ENCODE results near the gene PHKA2. TPM values are rescaled to one million over a fixed set of nuclear protein-coding genes. Genes with fewer than 3 reads are reported as not detected.

PHKA2 gene
- total RNA-seq, 1 donor from 2014 or later, result 72.2 TPM

DNA sequence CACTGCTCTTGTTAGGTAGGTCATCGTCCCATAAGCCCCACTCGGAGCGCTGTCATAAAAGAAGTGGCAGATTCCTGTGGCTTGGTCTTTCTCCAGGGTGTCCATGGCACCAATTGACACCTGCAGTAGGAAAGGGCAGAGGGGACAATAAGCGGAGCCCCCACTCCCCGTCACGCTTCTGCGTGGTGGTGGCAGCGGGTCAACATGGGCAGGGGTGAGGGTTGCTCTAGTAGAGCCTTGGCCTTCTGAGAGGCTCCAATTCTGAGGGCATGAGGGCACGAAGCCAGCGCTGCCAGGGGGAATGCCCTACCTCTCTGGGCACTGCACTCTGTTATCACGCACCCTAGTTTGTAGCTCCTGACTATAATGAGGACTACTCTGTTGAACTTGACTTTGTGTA, 90.4 kb downstream of the PHKA2 start:
- Mint-ChIP-seq H3K9me3 (no peaks in the 10 kb centered on the region), H3K36me3 (peaks cover 7% of the 10 kb centered on the region), H3K4me1 (no peaks in the 10 kb centered on the region), H3K27ac (no peak overlapping the region), H3K4me3 (no peak overlapping the region), H3K27me3 (ENCODE audit: low read depth) (no peaks in the 10 kb centered on the region)
- DNase-seq (ENCODE audit: low spot score in 2 of 2, unreplicated experiment in 2 of 2), result no peak
- TF ChIP-seq, protein P1, sequence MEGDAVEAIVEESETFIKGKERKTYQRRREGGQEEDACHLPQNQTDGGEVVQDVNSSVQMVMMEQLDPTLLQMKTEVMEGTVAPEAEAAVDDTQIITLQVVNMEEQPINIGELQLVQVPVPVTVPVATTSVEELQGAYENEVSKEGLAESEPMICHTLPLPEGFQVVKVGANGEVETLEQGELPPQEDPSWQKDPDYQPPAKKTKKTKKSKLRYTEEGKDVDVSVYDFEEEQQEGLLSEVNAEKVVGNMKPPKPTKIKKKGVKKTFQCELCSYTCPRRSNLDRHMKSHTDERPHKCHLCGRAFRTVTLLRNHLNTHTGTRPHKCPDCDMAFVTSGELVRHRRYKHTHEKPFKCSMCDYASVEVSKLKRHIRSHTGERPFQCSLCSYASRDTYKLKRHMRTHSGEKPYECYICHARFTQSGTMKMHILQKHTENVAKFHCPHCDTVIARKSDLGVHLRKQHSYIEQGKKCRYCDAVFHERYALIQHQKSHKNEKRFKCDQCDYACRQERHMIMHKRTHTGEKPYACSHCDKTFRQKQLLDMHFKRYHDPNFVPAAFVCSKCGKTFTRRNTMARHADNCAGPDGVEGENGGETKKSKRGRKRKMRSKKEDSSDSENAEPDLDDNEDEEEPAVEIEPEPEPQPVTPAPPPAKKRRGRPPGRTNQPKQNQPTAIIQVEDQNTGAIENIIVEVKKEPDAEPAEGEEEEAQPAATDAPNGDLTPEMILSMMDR (IDR thresholded peaks at IDR 0.05; ENCODE audit: unreplicated experiment), result no peak

DNA sequence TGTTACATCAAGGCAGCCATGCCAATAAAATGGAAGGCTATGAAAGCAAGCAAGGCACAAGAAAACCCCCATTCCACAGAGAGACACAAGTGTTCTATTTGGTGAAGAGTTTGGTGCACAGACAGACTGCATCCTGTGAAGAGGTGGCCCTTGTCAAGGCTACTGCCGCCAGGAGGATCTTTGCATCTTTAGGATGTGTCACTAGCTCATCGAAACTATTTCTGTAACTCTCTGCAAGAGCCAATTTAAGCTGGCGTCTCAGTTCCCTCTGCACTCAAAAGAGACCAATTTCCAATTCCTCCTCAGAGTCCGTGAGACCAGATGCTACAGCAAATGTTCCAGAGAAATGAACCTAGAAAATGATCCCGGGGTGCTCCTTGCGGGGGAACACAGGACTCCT, 91.0 kb downstream of the PHKA2 start:
- H3K9me3 Mint-ChIP-seq, result no peaks in the 10 kb centered on the region
- H3K27me3 Mint-ChIP-seq (ENCODE audit: low read depth), result no peaks in the 10 kb centered on the region
- DNase-seq (ENCODE audit: low spot score in 2 of 2, unreplicated experiment in 2 of 2), result no peak
- TF ChIP-seq, protein P1 (IDR thresholded peaks at IDR 0.05; ENCODE audit: unreplicated experiment), result no peak
- H3K27ac Mint-ChIP-seq, result no peak overlapping the region
- H3K4me1 Mint-ChIP-seq, result no peaks in the 10 kb centered on the region
- H3K36me3 Mint-ChIP-seq, result peaks cover 7% of the 10 kb centered on the region
- H3K4me3 Mint-ChIP-seq, result no peak overlapping the region

DNA sequence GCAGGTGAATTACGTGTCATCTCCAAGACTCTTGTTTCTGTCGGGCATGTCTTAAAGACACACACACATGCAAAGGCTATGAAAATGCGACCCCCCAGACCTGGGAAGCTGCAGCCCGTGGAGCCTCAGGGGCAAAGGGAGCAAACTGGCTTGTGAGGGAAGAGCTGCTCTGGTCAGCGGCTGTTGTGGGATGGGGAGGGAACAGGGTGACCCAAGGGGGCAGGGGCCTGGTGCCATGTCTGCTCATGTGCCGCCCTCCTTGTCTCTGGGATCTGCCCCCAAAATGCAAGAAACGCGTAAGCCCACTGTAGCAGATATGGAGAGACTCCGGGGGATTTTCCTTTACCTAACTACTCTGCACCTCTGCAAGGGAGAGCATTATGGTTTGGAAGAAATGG, 92.4 kb downstream of the PHKA2 start:
- Mint-ChIP-seq H3K27ac (no peak overlapping the region), H3K9me3 (no peaks in the 10 kb centered on the region), H3K4me3 (no peak overlapping the region), H3K36me3 (peaks cover 7% of the 10 kb centered on the region), H3K4me1 (peaks cover 10% of the 10 kb centered on the region), H3K27me3 (ENCODE audit: low read depth) (no peaks in the 10 kb centered on the region)
- TF ChIP-seq, protein P1 (IDR thresholded peaks at IDR 0.05; ENCODE audit: unreplicated experiment), result no peak
- no peak for DNase-seq (ENCODE audit: low spot score in 2 of 2, unreplicated experiment in 2 of 2)

DNA sequence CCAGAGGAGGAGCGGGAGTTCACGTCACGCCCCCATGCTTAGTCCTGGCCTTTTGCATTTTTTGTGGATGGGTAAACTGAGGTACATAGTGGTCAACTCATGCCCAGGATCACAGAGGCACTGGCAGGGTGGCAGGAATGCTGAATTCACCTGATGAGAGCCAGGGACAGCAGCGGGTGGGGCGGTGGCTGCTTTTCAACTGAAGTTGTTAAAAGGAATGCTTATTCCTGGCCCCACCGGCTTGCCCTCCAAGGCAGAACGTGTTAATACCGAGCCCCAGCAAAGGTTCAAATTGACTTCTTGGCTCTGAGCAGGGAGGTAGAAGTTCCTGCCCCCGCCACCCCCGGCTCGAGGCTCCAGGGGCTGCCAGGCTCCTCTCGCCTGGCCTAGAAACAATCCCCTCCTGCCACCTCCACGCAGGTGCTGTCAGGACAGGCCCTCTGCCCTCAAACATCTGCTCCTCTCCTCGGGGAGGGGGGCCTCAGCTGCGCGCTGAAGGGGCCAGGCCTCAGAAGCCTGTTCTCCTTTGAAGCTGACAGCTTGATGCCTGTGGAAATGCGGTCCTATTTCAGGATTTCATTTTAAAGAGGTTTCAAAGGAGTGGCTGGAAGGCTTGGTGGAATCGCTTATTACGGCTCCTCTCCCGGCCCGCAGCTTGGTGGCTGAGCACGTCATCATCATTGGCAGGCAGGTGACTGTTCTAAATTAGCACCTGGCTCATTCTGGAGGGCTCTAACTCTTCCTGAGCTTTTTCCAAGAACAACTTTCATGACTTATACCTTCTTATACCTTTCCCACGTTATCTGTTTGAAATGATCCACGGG, 93.0 kb downstream of the PHKA2 start:
- DNase-seq (ENCODE audit: low spot score in 2 of 2, unreplicated experiment in 2 of 2), result no peak
- Mint-ChIP-seq H3K27me3 (ENCODE audit: low read depth) (no peaks in the 10 kb centered on the region), H3K9me3 (no peaks in the 10 kb centered on the region), H3K27ac (no peak overlapping the region), H3K36me3 (peaks cover 7% of the 10 kb centered on the region), H3K4me1 (peaks cover 15% of the 10 kb centered on the region), H3K4me3 (no peak overlapping the region)
- TF ChIP-seq, protein P1 (IDR thresholded peaks at IDR 0.05; ENCODE audit: unreplicated experiment), result no peak

DNA sequence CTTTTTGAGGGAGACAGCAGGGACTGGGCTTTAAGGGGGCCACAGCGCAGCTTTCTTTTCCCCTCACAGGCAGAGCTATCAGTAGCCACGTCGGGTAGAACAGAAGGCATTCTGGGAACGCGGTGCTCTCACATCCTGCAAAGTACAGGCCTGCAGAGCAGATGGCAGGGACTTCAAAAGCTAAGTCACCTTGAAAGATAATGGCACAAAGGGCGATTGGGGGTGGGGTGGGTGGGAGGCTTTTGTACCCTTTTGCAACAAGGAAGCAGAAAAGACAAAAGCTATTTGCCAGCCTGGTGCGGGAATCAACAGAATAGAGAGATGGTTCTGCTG, 93.9 kb downstream of the PHKA2 start:
- DNase-seq (ENCODE audit: low spot score in 2 of 2, unreplicated experiment in 2 of 2), result no peak
- Mint-ChIP-seq H3K27me3 (ENCODE audit: low read depth) (no peaks in the 10 kb centered on the region), H3K9me3 (peaks cover 4% of the 10 kb centered on the region), H3K27ac (peak overlapping the region; percentile 39), H3K4me3 (no peak overlapping the region), H3K36me3 (peaks cover 7% of the 10 kb centered on the region), H3K4me1 (peaks cover 24% of the 10 kb centered on the region)
- TF ChIP-seq, protein P1 (IDR thresholded peaks at IDR 0.05; ENCODE audit: unreplicated experiment), result no peak
